ENCODE data around the gene ATP9B. TPM values are rescaled to one million over a fixed set of nuclear protein-coding genes. Genes with fewer than 3 reads are reported as not detected.

Gene ATP9B
- polyA plus RNA-seq, 3 donors: 31.4 to 36.7 (median 31.7) TPM

- DNase-seq (ENCODE audit: low read depth in 3 of 3, low spot score in 2 of 3): no peak
Measured at GRCh38 chr18:79404567-79404910, 335.3 kb downstream of the ATP9B start.

GRCh38 chr18:79405019-79405780 lies 336.0 kb downstream of the ATP9B start:
- DNase-seq (ENCODE audit: low read depth in 3 of 3, low spot score in 2 of 3): no peak

GRCh38 chr18:79405781-79406575 lies 336.8 kb downstream of the ATP9B start:
- DNase-seq (ENCODE audit: low read depth in 3 of 3, low spot score in 2 of 3): no peak

- DNase-seq (ENCODE audit: low read depth in 3 of 3, low spot score in 2 of 3): no peak
Measured at GRCh38 chr18:79406708-79407107, 337.5 kb downstream of the ATP9B start.

- DNase-seq (ENCODE audit: low read depth in 3 of 3, low spot score in 2 of 3): no peak
Measured at GRCh38 chr18:79409313-79409712, 340.1 kb downstream of the ATP9B start.

- no peak for DNase-seq (ENCODE audit: low read depth in 3 of 3, low spot score in 2 of 3)
Measured at GRCh38 chr18:79410171-79410641, 341.0 kb downstream of the ATP9B start.

- no peak for DNase-seq (ENCODE audit: low read depth in 3 of 3, low spot score in 2 of 3)
Measured at GRCh38 chr18:79410731-79411613, 341.8 kb downstream of the ATP9B start.

GRCh38 chr18:79411614-79412526 lies 342.7 kb downstream of the ATP9B start:
- DNase-seq (ENCODE audit: low read depth in 3 of 3, low spot score in 2 of 3): no peak

GRCh38 chr18:79413025-79413424 lies 343.8 kb downstream of the ATP9B start:
- DNase-seq (ENCODE audit: low read depth in 3 of 3, low spot score in 2 of 3): no peak

- DNase-seq (ENCODE audit: low read depth in 3 of 3, low spot score in 2 of 3): no peak
Measured at GRCh38 chr18:79413426-79413825, 344.2 kb downstream of the ATP9B start.

- no peak for DNase-seq (ENCODE audit: low read depth in 3 of 3, low spot score in 2 of 3)
Measured at GRCh38 chr18:79413901-79414300, 344.7 kb downstream of the ATP9B start.

- no peak for DNase-seq (ENCODE audit: low read depth in 3 of 3, low spot score in 2 of 3)
Measured at GRCh38 chr18:79416022-79416676, 347.0 kb downstream of the ATP9B start.

GRCh38 chr18:79416677-79417052 lies 347.5 kb downstream of the ATP9B start:
- DNase-seq (ENCODE audit: low read depth in 3 of 3, low spot score in 2 of 3): no peak

- no peak for DNase-seq (ENCODE audit: low read depth in 3 of 3, low spot score in 2 of 3)
Measured at GRCh38 chr18:79418236-79418635, 349.0 kb downstream of the ATP9B start.

GRCh38 chr18:79418642-79419041 lies 349.4 kb downstream of the ATP9B start:
- DNase-seq (ENCODE audit: low read depth in 3 of 3, low spot score in 2 of 3): no peak

- DNase-seq (ENCODE audit: low read depth in 3 of 3, low spot score in 2 of 3): no peak
Measured at GRCh38 chr18:79420033-79420745, 351.0 kb downstream of the ATP9B start.

- DNase-seq (ENCODE audit: low read depth in 3 of 3, low spot score in 2 of 3): no peak
Measured at GRCh38 chr18:79421275-79421857, 352.2 kb downstream of the ATP9B start.

- DNase-seq (ENCODE audit: low read depth in 3 of 3, low spot score in 2 of 3): no peak
Measured at GRCh38 chr18:79422022-79422782, 353.0 kb downstream of the ATP9B start.
